GM13976 (cell line): Measurements from ENCODE around the gene MAGEC2.

ENCODE experiments used
- DNase-seq: peaks from one replicate; pipeline ENCODE4 v3.0.0; 2012; ENCODE audit warnings: low spot score
- CTCF ChIP-seq: IDR thresholded peaks from 2 replicates; pipeline ENCODE4 v1.5.1; 2012; ENCODE audit warnings: borderline replicate concordance, mild to moderate bottlenecking; ENCODE audit not compliant: insufficient read depth; ENCODE audit errors: extremely low read depth, missing control alignments, control extremely low read depth
- in situ Hi-C: fragments of 300-500 bp; cut with MboI; formaldehyde crosslinking; loops from one replicate; pipeline ENCODE4 v1.12.0; 2022; ENCODE audit warnings: low sequenced_read_pairs, mixed read lengths, inconsistent platforms; ENCODE audit not compliant: unreplicated experiment

The MAGEC2 gene

DNA sequence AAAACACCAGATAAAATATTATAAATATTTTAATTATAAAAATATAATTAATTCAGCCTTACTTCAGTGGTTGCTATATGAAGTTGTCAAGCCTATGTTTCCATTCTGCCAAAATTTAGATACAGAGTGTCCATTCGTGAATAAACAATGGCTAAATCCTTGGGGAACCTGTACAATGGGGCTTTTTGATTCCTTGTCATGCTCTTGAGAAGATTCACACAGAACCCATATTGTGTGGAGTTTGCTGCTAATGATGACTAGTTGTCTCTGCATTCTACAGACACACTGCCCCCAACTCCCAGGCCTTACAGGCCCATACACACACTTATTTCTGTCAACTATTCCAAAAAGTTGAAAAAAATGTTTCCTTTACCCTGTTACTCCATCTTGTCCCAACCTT lies 33.4 kb upstream of the MAGEC2 start:
- in situ Hi-C loops: no loop called here
- no peak for DNase-seq
- no peak for TF ChIP-seq CTCF

DNA sequence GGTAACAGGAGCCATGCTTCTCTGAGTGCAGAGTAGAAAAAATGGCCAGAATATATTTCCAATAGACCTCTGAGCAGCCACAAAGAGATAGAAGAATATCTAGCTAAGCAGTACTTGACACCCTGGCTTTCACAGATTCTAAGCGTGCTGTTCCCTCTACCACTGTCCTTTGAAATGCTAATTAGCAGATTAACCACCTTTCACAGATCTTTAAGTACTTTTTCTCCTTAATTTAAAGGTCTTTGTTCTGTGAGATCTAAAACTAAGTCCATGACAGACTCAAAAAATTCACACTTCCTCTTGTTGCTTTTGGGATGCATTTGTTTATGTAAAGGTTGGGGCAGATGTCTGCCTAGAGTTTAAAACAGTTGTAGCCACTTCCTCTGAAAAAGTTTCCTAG lies 28.3 kb upstream of the MAGEC2 start:
- no peak for DNase-seq
- in situ Hi-C loops: no loop called here
- no peak for TF ChIP-seq CTCF

GRCh38 chrX:142214081-142214480 lies 9.0 kb upstream of the MAGEC2 start:
- in situ Hi-C loops: no loop called here
- no peak for DNase-seq
- TF ChIP-seq CTCF: no peak

GRCh38 chrX:142201113-142201512 lies 4.0 kb downstream of the MAGEC2 start:
- DNase-seq: no peak
- no peak for TF ChIP-seq CTCF
- in situ Hi-C loops: no loop called here

DNA sequence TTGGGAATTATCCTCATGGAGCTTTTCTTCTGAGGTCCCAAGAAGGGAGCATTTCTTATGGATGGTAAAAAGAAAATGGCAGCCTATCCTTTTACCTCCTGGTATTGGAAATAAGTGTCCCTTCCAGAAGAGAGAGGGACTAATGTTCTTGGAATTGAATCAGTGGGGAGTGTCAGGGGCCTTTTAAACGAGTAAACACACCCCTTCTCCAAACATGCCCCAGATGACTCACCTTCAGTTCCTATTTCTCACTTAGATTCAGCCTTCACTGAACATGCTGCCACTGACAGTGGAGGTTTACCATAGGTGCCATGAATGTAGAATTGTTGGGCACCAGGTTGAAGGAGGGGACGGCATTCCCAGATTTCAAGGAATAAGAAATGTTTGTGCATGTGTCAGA lies 19.0 kb downstream of the MAGEC2 start:
- in situ Hi-C loops: no loop called here
- TF ChIP-seq CTCF: no peak
- DNase-seq: no peak

DNA sequence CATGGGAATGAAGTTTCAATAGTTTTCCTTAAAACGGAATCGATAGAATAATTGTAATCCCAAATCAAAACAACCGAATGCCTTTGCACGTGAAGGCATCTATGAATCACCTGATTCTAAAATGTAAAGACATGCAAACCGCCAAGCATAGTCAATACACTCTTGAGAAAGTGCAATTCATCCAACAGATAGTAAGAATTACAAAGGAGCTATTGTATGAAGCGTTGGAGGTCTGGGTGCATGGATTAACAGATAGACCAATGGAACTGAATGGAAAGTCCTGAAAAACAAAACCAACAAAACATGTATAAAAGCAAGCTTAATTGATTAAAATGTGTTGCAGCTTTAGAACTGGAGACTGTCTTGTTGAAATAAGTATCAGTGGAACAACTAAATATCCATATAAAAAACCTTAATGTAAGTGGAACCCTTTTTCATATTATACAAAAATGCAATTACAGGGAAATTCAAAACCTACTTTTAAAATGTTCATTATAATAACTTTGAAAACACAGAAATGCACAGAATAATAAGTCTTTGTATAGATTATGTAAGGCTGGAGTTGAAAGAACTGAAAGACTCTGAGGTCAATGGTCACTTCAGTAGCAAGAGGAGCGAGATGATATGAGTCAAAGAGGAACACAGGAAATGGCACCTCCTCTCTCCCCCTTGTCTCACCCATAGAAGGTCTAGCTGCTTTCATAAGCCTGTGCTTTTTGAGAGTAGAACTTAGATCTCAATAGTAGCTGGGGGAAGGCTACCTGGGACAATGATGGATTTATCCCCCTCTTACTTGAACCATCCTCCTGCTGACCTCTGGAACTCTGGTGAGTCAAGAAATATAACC lies 20.1 kb downstream of the MAGEC2 start:
- no peak for TF ChIP-seq CTCF
- in situ Hi-C loops: no loop called here
- no peak for DNase-seq
